GM21390 (cell line): ENCODE measurements around the gene YBX1.
"Not testable (repeated sequence)": the region's sequence is repeated elsewhere in the genome, so short reads cannot be mapped to it uniquely, and the experiment has no call there.

Source experiments
- ATAC-seq: cut with Tn5 transposase; IDR thresholded peaks from one replicate; pipeline ENCODE4 v1.9.1; 2021; ENCODE audit not compliant: unreplicated experiment

Gene YBX1

DNA sequence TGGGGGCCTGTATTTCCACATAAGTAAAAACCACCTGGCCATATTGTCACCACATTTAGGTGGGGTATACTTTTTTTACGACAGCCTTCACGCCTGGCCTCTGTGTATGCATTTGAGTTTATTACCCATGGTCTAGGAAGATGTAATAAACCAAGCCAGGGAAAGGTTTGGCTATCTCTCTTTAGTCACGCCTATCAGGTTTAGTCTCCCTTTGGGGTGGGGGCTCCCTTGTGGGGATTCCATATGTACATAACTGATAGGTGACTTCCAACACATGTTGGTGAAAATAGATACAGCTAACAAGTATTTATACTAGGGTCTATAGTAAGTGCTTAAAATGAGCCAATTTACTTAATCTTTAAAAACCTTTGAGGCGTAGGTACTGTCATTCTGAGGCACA lies 4.2 kb downstream of the YBX1 start:
- no peak for ATAC-seq

DNA sequence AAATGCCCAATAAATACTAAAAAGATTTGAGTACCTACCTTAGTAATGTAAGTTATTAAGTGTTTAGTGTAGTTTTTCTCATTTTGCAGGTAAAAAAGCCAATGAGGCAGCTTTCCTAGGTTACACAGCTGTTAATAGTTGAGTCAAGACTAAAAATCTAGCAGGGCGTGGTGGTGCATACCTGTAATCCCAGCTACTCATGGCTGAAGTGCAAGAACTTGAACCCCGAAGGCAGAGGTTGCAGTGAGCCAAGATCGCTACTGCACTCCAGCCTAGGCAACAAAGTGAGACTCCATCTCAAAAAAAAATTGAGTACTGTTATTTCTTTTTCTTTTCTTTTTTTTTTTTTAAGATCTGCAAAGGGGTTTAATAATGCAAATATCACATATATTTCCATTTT lies 7.7 kb downstream of the YBX1 start:
- ATAC-seq: no peak

GRCh38 chr1:42690477-42691156 lies 8.4 kb downstream of the YBX1 start:
- no peak for ATAC-seq

DNA sequence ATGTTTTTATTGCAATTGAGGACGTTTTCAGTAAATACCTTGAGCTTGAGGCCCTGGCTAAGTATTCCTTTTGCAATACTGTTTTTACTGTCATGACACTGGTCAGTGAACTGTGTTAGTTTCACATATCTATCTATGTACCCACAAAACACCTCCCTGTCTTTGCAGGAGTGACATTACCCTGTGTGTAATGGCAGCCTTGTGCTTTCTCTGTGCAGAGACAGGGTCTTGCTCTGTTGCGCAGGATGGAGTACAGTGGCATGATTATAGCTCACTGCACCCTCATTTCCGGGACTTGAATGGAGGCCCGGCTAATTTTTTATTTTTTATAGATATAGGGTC lies 8.9 kb downstream of the YBX1 start:
- no peak for ATAC-seq

DNA sequence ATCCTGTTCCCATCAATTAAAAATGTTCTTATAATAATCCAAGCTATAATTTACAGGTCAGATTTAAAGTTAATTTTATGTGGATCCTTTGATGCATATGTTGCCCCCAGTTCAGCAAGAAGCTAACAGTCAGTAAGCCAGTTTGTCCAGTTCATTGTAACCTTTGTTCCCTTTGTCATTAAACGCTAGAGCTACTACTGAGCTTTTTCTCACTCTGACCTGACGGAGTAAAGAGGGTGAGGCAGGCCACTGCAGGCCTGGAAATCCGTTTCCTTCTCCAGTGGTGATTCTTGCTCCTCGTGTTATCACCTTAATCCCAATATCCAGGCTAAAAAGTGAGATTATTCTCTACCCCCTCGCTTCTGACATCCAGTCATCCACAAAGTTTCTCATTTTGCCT lies 10.2 kb downstream of the YBX1 start:
- ATAC-seq: no peak

DNA sequence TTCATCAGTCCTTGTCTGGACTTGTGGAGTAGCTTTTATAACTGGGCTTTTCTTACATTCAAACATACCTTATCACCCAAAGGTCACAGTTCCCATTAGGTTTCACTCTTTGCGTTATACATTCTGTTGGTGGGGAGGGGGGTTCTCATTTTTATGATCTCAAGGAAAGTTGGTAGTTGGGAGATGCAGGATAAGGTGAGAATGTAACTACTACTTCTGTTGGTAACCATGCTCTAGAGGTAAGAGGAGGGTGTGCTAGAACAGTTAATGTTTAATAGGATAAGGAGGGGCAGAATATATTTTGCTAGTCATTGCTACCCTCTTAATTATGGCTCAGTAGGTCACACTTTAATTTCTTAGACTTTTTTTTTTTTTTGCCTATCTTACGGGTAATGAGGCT lies 10.7 kb downstream of the YBX1 start:
- ATAC-seq: no peak

DNA sequence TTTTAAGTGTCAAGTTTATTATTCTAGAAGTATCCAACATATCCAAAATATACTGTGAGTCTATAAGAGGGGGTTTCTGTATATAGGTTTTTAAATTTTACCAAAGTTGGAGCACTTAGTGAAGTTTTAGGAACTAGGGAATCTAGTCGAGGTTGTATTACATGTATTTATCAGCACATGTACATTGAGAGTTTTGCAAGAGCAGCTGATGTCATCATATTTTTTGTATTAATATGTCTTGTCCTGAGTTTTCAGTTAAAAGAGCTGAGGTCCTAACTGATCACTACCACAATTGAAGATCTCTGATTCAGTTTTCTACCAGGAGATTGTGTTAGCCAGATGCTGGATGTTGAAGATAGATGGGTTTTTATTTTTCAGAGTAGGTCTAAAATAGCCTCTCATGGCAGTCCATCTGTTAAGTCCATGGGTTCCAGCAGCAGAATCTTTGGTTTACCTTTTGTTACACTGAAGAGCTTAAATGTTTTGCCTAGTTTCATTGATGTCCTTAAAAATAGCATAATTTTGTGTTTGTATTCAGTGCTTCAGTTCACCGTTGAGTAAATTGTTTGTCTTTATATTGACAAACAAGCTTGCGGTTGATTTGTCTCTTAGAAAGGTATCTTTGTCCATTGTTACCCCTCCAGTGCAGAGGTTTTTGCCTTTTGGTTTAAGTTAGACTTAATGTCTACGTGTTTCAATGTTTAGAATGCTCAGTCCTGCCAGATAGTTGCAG lies 16.0 kb downstream of the YBX1 start:
- no peak for ATAC-seq

- no peak for ATAC-seq
Observed at GRCh38 chr1:42700006-42700405, 17.8 kb downstream of the YBX1 start.

DNA sequence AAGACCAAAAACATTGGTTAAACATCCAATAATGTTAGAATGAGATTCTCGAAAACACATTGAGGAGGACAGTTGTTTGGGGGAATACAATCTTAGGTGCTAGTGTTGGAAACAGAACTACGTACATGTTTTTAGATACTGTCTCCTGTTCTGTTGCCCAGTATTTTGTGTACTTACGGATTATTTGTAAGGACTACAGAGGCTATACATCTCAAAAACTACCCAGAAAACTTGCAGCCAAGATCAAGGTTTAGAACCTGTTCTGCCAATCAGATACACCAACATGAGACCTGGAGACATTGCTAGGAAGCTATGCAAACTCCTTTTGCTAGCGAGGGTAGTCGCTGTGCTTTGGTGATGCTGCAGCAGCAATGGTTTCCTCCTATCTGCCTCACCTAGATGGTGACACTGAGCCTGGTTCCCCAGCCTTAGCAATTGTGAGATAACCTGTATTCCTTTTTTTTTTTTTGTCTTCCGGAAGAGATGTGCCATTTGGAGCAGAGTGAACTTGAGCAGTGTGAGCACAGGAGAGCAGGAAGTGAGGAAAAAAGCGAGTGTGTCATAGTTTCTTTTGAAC lies 21.8 kb downstream of the YBX1 start:
- ATAC-seq: no peak

- not testable (repeated sequence) for ATAC-seq
Observed at GRCh38 chr1:42712808-42713207, 30.6 kb downstream of the YBX1 start.

DNA sequence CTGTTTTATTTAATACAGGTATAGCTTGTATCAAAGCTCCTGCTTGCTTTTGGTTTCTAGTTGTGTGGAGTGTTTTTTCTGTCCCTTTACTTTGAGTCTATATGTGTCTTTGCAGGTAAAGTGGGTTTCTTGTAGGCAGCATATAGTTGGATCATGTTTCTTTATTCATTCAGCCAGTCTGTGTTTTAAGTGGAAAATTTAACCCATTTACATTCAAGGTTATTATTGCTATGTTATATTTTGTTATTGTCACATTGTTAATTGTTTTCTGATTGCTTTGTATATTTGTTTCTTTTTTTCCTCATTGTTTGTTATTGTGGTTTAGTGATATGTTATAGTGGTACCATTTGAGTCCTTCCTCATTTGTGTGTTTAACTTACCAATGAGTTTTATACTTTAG lies 31.1 kb downstream of the YBX1 start:
- ATAC-seq: no peak

DNA sequence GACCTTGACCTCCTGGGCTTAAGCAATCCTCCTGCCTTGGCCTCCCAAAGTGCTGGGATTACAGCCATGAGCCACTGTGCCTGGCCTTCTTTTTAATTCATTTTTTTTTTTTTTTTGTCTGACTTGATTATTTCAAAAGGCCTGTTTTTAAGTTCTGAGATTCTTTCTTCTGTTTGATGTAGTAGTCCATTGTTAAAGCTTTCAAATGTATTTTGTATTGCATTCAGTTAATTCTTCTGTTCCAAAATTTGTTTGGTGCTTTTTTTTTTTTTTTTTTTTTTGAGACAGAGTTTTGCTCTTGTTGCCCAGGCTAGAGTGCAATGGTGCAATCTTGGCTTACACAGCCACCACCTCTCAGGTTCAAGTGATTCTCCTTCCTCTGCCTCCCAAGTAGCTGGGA lies 32.2 kb downstream of the YBX1 start:
- ATAC-seq: not testable (repeated sequence)

DNA sequence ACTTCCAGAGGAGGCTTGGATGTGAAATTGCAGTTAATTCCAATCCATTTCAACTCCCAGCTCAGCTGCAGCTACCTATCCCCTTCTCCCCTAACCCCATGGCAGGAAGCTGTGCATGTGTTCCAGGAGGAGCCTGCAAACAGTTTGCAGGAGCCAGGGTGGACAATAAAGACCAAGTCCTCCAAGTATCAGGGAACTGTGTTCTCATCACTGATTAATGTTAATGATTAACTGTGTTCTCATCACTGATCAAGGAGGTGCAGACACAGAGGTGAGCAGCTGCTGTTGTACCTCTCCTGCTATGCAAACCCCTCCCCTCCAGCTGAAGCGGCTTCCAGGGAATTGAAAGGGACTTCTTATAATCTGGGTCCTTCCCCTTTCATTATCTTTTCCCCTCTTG lies 38.6 kb downstream of the YBX1 start:
- no peak for ATAC-seq

DNA sequence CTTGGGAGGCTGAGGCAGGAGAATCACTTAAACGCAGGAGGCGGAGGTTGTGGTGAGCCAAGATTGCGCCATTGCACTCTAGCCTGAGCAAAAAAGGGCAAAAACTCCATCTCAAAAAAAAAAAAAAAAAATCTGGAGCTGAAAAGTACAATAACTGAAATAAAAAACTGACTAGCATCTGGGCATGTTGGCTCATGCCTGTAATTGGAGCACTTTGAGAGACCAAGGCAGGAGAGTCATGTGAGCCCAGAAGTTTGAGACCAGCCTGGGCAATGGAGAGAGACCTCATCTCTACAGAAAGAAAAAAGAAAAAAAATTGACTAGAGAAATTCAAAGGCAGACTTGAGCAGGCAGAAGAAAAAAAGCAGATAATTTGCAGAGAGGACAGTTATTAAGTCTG lies 39.7 kb downstream of the YBX1 start:
- no peak for ATAC-seq

DNA sequence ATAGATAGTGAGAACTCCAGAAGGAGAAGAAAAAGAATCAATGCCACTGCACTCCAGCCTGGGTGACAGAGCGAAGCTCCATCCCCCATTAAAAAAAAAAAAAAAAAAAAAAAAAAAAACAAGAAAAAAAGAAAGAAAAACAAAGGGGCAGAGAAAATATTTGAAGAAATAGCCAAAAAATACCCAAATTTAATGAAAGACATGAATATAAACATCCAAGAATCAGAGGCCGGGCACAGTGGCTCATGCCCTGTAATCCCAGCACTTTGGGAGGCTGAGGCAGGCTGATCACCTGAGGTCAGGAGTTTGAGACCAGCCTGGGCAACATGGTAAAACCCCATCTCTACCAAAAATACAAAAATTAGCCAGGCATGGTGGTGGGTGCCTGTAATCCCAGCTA lies 40.2 kb downstream of the YBX1 start:
- not testable (repeated sequence) for ATAC-seq

DNA sequence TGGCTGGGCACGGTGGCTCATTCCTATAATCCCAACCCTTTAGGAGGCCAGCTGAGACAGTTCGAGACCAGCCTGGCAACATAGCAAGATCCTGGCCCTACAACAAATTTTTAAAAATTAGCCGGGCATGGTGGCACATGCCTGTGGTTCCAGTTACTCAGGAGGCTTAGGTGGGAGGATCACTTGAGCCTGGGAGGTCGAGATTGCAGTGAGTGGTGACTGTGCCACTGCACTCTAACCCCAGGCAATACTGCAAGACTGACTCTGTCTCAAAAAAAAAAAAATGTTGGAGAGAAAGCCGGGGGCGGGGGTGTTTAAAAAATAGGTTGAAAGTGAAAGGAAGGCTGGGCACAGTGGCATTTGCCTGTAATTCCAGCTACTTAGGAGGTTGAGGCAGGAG lies 41.3 kb downstream of the YBX1 start:
- no peak for ATAC-seq

GRCh38 chr1:42725820-42726219 lies 43.6 kb downstream of the YBX1 start:
- ATAC-seq: not testable (repeated sequence)

DNA sequence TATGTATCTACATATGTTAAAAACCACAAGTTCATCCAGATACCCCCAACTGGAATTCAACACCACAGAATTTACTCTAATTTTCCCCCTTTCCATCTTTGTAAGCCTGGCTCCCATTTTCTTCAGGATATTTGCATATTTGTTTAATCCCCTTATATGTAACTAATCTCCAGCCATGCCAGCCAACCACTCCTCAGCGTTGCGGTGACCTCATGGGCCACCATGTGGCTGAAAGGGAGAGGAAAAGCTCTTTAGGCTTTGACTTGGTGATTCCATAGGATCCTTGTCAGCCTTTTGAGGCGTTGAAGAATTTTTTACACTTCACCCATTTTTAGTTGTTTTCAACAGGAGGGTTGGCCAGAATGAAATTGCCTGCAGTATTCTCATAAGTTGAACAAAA lies 47.8 kb downstream of the YBX1 start:
- no peak for ATAC-seq

DNA sequence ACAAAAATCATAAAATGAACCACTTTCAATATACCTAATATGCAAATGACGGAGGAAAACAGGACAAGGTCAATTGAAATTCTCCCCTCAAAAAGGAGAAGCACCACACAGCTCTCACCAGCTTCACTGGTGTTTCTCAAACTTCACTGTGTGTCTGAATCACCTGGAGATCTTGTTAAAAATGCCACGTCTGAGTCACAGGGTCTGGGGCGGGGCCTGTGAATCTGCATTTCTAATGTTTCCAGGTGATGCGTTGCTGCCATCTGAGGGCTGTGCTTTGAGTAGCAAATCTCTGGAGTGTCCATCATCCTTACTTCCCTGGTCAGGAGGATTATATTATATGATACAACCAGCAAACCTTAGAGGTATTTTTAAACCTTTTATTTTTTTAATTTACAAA lies 48.8 kb downstream of the YBX1 start:
- ATAC-seq: no peak

- ATAC-seq: no peak
Observed at GRCh38 chr1:42731585-42731984, 49.4 kb downstream of the YBX1 start.

GRCh38 chr1:42732126-42732680 lies 50.0 kb downstream of the YBX1 start:
- no peak for ATAC-seq
